Chondrocyte (in vitro differentiated cells): Measurements from ENCODE around the gene BECN2. TPM values are rescaled to one million over a fixed set of nuclear protein-coding genes. Genes with fewer than 3 reads are reported as not detected.

Experiments
- DNase-seq: peaks from one replicate; pipeline ENCODE4 v3.0.0; 2021; ENCODE audit warnings: mixed read lengths, low spot score
- H3K27ac Mint-ChIP-seq: one replicate; pipeline ENCODE4 v1.8.0; 2021; ENCODE audit warnings: mild to moderate bottlenecking, moderate library complexity, mixed read lengths; ENCODE audit not compliant: unreplicated experiment
- H3K27me3 Mint-ChIP-seq: 2 replicates; pipeline ENCODE4 v1.8.0; 2021; ENCODE audit warnings: low read depth, mixed read lengths
- H3K36me3 Mint-ChIP-seq: 2 replicates; pipeline ENCODE4 v1.8.0; 2021; ENCODE audit warnings: low read depth, mixed read lengths
- H3K4me1 Mint-ChIP-seq: 2 replicates; pipeline ENCODE4 v1.8.0; 2021; ENCODE audit warnings: low read depth, mild to moderate bottlenecking, mixed read lengths
- H3K4me3 Mint-ChIP-seq: one replicate; pipeline ENCODE4 v1.8.0; 2021; ENCODE audit warnings: mild to moderate bottlenecking, moderate library complexity, mixed read lengths; ENCODE audit not compliant: unreplicated experiment
- H3K9me3 Mint-ChIP-seq: 2 replicates; pipeline ENCODE4 v1.8.0; 2021; ENCODE audit warnings: low read depth, mixed read lengths
- long read RNA-seq: library from polyadenylated mRNA; stranded (forward); transcript quantifications from one replicate; pipeline ENCODE4 v2.0.0, GENCODE V29; 2021
- total RNA-seq: library from RNA; stranded (reverse); gene quantifications from 3 replicates; pipeline ENCODE4 v1.2.1, GENCODE V29; 2021
- TF ChIP-seq, protein P1 (sequence below): fragments of 200-600 bp; sonication (generic); IDR thresholded peaks from 2 replicates; pipeline ENCODE4 v1.5.0; 2021; ENCODE audit warnings: antibody characterized with exemption, mild to moderate bottlenecking, moderate library complexity

Gene BECN2, protein sequence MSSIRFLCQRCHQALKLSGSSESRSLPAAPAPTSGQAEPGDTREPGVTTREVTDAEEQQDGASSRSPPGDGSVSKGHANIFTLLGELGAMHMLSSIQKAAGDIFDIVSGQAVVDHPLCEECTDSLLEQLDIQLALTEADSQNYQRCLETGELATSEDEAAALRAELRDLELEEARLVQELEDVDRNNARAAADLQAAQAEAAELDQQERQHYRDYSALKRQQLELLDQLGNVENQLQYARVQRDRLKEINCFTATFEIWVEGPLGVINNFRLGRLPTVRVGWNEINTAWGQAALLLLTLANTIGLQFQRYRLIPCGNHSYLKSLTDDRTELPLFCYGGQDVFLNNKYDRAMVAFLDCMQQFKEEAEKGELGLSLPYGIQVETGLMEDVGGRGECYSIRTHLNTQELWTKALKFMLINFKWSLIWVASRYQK
- not detected in 3 replicates for total RNA-seq
- long read RNA-seq = 0 reads

DNA sequence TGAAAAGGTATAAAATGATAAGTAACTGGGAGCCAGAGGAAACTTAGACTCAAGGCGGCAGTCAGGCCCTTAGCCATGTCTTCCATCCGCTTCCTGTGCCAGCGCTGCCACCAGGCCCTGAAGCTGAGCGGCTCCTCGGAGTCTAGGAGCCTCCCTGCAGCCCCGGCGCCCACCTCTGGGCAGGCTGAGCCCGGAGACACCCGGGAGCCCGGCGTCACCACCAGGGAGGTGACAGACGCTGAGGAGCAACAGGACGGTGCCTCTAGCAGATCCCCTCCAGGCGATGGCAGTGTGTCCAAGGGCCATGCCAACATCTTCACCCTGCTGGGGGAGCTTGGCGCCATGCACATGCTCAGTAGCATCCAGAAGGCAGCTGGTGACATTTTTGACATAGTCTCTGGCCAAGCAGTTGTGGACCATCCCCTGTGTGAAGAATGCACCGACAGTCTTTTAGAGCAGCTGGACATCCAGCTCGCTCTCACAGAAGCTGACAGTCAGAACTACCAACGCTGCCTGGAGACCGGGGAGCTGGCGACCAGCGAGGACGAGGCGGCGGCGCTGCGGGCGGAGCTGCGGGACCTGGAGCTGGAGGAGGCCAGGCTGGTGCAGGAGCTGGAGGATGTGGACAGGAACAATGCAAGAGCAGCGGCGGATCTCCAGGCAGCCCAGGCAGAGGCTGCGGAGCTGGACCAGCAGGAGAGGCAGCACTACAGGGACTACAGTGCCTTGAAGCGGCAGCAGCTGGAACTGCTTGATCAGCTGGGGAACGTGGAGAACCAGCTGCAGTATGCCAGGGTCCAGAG, at the start of gene BECN2:
Gene BECN2, plus strand, starts transcription at position 76 of the 803 bp plus-strand sequence. Its CDS starts 0 bp downstream, at position 76.
- H3K4me1 Mint-ChIP-seq = no peaks in the 10 kb centered on the region
- no peaks in the 10 kb centered on the region for H3K36me3 Mint-ChIP-seq
- H3K27me3 Mint-ChIP-seq = no peaks in the 10 kb centered on the region
- no peak within 1 kb of the TSS for H3K4me3 Mint-ChIP-seq
- H3K9me3 Mint-ChIP-seq = no peaks in the 10 kb centered on the region
- TF ChIP-seq, protein P1, sequence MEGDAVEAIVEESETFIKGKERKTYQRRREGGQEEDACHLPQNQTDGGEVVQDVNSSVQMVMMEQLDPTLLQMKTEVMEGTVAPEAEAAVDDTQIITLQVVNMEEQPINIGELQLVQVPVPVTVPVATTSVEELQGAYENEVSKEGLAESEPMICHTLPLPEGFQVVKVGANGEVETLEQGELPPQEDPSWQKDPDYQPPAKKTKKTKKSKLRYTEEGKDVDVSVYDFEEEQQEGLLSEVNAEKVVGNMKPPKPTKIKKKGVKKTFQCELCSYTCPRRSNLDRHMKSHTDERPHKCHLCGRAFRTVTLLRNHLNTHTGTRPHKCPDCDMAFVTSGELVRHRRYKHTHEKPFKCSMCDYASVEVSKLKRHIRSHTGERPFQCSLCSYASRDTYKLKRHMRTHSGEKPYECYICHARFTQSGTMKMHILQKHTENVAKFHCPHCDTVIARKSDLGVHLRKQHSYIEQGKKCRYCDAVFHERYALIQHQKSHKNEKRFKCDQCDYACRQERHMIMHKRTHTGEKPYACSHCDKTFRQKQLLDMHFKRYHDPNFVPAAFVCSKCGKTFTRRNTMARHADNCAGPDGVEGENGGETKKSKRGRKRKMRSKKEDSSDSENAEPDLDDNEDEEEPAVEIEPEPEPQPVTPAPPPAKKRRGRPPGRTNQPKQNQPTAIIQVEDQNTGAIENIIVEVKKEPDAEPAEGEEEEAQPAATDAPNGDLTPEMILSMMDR = no peak
- H3K27ac Mint-ChIP-seq = no peak within 1 kb of the TSS
- DNase-seq = peak; percentile 91

DNA sequence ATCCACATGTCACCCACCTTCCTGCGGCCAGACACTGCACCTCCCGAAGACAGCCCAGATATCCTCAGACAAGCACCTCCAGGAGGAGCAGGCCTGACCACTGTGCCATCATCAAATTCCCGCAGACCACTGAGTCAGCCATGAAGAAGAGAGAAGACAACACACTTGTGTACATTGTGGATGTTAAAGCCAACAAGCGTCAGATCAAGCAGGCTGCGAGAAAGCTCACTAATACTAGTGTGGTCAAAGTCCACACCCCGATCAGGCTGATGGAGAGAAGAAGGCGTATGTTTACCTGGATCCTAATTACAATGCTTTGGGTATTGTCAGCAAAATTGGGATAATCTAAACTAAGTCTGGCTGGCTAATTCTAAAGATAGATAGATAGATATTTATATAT, 41.4 kb upstream of the BECN2 start:
- Mint-ChIP-seq H3K36me3 (no peaks in the 10 kb centered on the region), H3K27me3 (no peaks in the 10 kb centered on the region), H3K4me3 (no peak overlapping the region), H3K27ac (no peak overlapping the region), H3K9me3 (no peaks in the 10 kb centered on the region), H3K4me1 (peaks cover 6% of the 10 kb centered on the region)
- TF ChIP-seq, protein P1 = no peak
- no peak for DNase-seq

DNA sequence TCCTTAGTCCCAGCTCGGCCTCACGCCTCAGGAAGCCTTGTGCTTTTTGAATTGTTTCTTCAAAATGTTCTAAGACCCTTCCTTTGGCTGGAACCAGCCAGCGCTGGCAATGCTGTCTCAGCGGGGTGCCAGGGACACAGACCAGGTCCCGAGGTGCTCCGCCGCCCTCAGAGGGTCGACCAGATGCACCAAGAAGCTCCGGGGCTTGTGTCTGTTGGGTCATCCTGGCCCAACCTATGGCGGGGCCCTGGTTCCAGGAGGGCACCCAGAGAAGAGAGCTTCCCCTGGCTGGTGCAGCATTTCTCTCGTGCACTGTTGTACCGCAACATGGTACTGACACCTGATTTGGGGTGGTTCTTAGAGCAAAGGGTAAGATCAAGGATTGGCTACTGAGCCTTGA, 40.1 kb upstream of the BECN2 start:
- Mint-ChIP-seq H3K9me3 (no peaks in the 10 kb centered on the region), H3K27ac (no peak overlapping the region), H3K4me3 (no peak overlapping the region), H3K27me3 (no peaks in the 10 kb centered on the region), H3K4me1 (peaks cover 6% of the 10 kb centered on the region), H3K36me3 (no peaks in the 10 kb centered on the region)
- TF ChIP-seq, protein P1 = no peak
- no peak for DNase-seq

DNA sequence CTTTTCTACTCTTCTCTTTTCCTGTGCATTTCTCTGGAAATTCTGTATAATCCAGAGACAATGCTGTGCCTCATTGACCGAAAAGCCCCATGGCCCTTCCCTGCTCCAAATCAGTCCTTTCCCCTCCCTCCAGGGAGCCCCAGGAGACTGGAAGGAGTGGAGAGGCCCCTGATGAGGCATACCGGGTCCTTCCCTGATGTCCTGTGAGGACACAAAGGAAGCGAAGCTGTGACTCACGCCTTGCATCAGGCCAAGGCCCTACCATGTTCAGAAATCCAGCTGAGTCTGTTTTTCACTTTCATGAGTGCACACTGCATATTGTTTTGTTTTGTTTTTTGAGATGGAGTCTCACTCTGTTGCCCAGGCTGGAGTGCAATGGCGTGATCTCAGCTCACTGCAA, 38.7 kb upstream of the BECN2 start:
- Mint-ChIP-seq H3K27me3 (no peaks in the 10 kb centered on the region), H3K36me3 (no peaks in the 10 kb centered on the region), H3K4me1 (peaks cover 6% of the 10 kb centered on the region), H3K4me3 (no peak overlapping the region), H3K9me3 (no peaks in the 10 kb centered on the region), H3K27ac (peak overlapping the region; percentile 80)
- DNase-seq = no peak
- TF ChIP-seq, protein P1 = no peak

DNA sequence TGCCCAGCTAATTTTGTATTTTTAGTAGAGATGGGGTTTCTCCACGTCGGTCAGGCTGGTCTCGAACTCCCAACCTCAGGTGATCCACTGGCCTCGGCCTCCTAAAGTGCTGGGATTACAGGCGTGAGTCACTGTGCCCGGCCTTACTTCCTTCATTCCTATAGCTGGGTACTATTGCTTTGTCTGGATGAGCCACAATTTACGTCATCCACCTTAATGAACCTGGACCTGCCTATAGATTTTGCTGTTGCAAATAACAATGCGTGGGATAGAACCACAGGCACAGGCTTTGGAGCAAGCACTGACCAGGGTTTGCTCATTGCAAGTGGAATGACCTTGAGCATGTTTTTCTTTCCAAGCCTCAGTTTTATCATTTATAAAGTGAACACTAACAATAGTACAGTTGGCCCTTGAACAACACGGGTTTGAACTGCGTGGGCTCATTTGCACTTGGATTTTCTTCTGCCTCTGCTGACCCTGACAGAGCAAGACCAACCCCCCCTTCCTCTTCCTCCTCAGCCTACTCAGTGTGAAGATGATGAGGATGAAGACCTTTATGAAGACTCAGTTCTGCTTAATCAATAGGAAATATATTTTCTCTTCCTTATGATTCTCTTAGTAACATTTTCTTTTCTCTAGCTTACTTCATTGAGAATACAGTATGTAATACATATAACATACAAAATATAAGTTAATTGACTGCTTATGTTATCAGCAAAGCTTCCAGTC, 33.3 kb upstream of the BECN2 start:
- Mint-ChIP-seq H3K4me1 (no peaks in the 10 kb centered on the region), H3K27ac (no peak overlapping the region), H3K27me3 (no peaks in the 10 kb centered on the region), H3K9me3 (no peaks in the 10 kb centered on the region), H3K36me3 (no peaks in the 10 kb centered on the region), H3K4me3 (no peak overlapping the region)
- DNase-seq = no peak
- TF ChIP-seq, protein P1 = no peak
